Embryonic facial prominence (tissue), 1 donor: ENCODE data around the gene ARID4B.
"Not testable (repeated sequence)": the region's sequence is repeated elsewhere in the genome, so short reads cannot be mapped to it uniquely, and the experiment has no call there.

Experiments
- DNase-seq: peaks from one replicate; pipeline ENCODE4 v3.0.0-alpha.2; 2016; ENCODE audit errors: extremely low spot score

Gene ARID4B

DNA sequence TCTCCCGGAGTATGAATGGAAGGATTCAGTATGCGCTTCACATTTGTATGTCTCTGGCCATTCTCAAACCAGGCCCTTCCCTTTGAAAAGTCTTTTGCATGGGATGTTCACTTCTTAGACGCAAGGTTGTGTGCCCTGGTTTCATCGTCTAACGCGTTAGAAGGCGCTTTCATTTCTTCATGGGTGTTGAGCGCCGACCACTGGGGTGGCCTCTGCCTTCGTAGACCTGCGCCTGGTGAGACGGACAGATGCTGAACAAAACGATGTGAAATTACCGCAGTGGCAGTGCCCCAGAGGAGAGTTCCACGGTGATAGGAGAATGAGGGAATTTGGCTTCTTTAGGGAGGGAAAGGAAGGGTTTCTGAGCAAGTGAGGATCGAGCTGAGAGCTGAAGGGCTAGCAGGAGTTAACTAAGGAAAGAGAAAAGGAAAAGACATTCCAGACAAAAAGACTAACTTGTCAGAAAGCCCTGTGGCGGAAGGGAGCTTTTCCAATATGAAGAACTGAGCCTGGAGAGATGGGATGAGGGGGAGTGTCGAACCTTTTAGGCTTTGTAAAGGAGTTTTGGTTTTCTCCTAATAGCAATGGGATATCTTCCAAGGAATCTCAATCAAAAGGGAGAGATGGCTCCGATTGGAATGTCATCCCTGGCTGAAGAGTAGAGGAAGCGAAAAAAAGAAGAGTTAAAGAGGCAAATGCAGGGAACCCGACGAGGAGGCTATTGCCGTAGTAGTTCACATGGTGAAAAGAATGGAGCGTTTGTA, 1.3 kb upstream of the ARID4B start:
- no peak for DNase-seq

DNA sequence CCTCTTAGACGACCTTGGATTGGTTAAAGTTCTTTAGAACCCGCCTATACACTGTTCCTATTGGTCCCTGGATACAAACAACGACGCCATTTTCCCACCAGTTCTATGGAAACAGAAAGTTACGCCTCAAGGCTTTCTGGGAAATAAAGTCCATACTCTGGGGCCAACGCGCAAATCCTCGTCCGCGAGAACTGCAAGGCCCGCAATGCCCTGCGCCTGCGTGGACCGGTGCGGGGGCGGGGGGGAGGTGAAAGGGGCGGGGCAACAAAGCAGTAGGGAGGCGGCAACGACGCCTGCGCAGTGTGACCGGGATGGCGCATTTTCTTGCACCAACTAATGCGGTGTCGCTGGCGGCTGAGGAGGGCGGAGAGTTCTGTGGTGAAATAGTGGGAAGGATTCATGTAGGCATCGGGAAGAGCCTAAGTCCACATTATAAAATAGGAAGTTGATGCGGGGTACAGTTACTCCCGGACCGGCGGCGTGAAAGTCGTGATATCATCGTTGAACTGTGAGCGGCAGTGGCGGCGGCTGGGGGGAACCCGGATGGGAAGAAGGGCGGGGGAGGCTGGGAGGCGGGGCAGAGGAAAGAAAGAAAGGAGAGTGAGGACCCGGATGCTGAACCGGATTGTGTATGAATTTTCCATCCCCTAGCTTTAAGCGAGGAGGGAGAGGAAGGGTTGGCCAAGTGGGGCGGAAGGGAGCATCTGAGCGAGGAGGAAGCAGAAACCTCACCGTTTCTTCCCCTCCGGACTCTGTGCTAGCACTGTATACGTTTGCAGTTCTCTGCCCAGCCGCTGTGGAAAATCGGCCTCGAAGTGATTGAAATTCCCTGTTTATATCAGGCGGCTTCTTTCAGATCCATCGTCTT, 526 bp upstream of the ARID4B start, which contains the start of gene GGPS1:
Gene GGPS1 (plus strand): TSS at position 300 of the 868 bp plus-strand sequence. CDS start 6,695 bp downstream, outside the sequence.
- peak; percentile 100 for DNase-seq

DNA sequence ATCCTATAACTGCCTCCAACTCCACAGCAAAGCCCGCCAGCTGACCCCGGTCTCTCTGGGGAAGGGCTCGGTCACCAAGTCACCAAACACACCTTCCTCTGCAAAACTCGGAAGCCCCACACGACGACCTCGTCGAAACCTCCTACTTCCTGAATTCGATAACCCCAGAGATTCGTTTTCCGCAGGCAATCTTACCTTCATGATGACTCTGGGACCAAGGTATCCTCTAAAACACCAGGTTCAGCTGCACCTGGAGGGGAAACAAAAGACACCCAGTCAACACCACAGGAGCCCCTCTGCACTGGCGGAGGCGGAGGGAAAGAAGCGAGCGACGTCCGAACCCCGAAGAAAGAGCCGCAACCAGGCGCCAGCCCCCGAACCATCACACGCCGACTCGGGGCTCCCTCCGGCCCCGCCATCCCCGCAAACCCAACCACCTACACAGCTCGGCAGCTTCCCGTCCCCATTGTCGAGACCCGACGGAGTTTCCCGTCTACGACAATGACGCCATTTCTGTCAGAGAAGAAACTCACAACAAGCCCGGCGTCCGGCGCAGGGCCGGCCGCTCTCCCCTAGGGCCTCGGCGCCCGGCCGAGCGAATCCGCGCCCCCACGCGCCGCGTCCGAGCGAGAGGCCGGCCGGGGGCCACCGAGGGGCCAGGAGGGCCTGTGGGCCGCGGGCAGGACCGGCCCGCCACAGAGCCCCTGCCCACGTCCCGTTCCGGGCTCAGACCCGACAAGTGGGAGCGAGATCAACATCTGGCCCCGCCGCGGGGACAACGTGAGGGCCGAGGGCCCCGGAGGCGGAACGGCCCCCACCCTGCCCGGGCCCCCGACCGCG, 1.0 kb downstream of the ARID4B start:
- peak; percentile 98 for DNase-seq

DNA sequence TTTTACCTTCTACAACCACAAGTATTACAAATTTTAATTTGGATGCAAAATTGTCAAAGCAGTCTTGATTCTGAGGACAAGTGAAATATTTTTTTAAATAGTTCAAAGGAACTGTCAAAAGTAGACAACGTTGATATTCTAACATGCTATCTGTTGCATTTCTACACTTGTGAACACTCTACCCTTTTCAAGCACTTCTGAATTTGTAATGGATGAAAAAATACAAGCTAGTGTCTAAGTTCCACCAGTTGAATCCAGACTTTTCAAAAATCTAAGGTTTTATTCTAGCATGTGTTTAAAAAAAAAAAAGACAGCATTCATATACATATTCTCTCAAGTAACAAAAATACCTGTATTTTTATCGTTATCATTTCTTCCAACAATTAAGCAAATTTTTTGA, 2.1 kb downstream of the ARID4B start:
- no peak for DNase-seq

DNA sequence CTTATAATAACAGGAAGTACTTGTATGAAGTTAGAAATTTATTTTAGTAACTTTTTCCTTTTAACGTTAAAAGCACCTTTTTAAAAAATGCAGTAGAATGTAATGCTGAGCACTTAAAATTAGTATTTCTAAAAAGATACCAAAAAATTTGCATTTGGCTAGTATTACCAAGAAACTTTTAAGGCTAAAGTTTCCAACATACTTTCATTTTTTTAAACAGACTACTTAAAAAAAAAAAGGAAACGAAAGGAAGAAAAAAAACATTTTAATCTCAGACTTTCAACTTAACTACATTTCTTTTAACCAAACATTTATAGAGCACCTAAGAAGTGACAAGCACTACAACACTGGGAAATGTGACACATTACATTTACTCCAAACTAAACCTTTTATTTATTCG, 2.8 kb downstream of the ARID4B start:
- no peak for DNase-seq

DNA sequence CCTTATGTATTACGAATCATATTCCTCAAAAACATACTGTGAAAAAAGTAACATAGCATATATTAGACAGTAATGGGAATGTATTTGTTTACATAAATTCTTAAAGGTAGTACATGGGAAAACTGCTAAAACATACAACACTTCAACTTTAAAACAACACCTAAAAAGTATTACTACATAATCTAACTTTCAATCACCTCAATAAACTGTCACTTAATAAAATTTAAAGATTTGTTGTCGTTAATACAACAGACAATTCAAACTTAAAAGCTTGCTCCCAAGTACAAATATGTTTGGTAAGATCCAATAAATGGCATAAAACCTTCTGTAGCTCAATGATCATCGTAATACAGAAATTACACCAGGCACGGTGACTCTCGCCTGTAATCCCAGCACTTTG, 3.7 kb downstream of the ARID4B start:
- DNase-seq, result no peak

DNA sequence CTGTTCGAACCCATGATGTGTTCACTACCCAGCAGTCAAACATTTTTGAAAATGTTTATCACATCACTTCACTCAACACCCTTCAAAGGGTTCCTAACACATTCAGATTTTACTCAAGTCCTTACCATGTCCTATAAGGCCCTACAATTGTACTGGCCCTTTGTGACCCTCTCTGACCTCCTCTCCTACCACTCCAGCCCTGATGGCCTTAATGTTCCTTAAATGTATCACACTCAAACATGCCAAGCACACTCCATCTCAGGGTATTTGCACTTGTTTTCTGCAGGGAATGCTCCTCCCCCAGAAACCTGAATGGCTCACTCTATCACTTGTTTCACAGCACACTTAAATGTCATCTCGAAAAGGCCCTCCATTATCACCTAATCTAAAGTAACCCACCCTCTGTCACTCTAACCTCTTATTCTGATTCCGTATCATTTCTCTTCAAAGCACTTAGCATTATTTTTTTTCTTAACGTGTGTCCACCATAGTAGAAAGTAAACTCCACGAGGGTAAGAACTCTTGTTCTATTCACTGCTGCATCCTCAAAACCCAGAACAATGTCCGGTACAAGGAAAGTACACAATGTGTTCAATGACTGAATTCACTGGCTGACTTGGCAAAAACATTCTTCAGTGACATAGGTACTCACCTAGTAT, 7.3 kb downstream of the ARID4B start:
- DNase-seq, result no peak

DNA sequence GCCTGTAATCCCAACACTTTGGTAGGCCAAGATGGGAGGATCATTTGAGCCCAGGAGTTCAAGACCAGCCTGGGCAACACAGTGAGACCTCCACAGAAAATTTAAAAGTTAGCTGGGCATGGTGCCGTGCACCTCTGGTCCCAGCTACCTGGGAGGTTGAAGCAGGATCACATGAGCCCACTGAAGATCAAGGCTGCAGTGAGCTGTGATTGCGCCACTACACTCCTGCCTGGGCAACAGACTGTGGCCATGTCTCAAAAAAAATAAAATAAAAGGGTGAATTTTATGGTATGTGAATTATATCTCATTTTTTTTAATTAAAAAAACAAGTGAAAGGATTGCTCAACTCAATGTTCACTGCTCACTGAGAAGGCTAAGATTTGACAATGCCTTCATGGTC, 8.7 kb downstream of the ARID4B start:
- no peak for DNase-seq

DNA sequence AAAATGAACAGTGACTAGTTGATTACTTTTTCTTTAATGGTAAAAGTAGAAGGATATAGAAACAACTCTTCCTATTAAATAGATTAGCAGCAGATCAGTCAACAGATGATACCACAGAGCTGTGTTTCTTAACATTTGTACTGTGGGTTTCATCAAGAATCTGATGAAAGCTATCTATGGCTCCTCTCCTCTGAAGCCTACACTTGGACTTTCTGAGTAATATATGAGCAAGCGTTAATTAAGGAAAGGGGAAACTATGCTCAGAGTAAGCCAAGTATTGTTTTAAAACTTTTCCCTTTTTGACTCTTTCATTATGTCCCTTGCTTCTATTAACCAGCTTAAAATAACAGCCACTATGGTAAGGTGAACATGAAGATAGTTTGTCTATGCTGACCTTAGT, 10.8 kb downstream of the ARID4B start:
- no peak for DNase-seq

DNA sequence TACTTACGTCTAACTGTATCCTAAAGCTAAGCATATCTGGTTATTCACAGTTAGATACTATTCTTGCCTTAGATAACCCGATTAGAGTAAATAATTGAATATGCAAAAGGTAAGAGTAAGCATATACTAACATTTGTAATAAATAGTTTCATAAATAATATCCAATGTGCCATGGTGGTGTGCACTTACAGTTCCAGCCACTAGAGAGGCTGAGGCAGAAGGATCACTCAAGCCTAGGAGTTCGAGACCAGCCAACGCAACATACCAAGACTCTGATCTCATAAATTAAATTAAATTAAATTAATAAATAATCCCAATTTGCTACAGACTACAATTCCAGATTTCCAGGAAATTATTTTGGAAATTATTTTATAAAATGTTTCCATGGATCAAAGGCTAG, 12.2 kb downstream of the ARID4B start:
- no peak for DNase-seq

DNA sequence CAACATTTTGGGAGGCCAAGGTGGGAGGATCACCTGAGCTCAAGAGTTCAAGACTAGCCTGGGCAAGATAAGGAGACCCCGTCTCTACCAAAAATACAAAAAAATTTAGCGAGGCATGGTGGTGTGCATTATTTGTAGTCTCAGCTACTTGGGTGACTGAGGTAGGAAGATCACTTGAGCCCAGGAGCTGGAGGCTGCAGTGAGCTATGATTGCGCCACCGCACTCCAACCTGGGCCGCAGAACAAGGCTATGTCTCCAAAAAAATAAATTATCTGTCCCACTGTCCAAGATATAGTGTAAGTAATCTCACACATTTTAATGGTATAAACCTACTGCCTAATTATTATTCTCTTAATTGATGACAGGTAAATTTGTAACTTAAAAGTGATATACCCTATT, 12.8 kb downstream of the ARID4B start:
- DNase-seq, result no peak

DNA sequence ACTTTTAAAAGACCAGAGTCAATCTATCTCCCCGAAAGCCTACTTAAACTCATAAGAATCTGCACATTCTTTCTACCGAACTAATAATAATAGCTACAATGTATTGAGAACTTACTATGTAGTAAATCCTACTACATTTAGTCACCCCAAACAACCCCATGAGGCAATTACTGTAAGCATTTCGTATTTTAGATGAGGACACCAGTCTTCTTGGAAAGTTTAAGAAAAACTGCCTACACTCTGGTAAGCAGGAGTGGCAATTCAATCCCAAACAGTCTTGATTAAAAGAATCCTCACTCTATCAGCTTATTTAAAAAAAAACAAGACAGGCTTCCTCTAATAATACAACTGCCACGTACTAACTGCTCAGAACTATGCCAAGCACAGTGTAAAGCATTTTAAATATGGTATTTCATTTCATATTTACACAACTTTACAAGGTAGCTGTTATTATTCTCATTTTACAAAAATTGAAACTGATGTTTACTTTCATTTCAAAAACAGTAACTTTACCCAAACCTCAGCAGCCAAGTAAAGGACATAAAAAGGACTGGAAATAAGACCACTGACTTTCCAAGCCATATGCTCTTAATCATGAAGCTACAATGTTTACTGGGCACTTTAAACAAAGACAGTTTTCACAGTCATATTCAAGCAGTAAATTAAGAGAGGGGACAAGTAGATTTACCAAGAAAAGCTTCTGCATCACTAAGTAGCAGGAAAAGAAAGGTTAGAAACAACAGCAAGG, 13.9 kb downstream of the ARID4B start:
- no peak for DNase-seq

DNA sequence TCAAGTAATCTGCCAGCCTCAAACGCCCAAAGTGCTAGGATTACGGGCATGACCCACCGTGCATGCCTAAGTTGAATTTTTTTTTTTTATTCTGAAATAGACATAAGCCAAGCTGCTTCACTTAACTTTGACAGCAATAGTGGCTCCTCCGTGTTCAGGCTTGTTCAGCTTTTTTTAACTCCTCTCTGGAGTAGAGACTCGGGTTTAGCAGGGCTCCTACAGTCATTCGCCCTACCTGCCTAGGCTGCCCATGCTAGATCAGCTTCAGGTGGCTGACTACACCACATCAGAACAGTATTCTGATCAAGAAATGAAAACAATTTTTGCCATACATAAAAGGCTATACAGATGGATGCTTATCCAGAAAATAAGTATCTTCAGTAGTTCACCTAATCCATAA, 14.7 kb downstream of the ARID4B start:
- no peak for DNase-seq

DNA sequence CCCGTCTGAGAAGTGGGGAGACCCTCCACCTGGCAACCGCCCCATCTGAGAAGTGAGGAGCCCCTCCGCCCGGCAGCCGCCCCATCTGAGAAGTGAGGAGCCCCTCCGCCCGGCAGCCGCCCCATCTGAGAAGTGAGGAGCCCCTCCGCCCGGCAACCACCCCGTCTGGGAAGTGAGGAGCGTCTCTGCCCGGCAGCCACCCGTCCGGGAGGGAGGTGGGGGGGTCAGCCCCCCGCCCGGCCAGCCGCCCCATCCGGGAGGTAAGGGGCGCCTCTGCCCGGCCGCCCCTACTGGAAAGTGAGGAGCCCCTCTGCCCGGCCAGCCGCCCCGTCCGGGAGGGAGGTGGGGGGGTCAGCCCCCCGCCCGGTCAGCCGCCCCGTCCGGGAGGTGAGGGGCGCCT, 18.8 kb downstream of the ARID4B start:
- DNase-seq, result not testable (repeated sequence)

DNA sequence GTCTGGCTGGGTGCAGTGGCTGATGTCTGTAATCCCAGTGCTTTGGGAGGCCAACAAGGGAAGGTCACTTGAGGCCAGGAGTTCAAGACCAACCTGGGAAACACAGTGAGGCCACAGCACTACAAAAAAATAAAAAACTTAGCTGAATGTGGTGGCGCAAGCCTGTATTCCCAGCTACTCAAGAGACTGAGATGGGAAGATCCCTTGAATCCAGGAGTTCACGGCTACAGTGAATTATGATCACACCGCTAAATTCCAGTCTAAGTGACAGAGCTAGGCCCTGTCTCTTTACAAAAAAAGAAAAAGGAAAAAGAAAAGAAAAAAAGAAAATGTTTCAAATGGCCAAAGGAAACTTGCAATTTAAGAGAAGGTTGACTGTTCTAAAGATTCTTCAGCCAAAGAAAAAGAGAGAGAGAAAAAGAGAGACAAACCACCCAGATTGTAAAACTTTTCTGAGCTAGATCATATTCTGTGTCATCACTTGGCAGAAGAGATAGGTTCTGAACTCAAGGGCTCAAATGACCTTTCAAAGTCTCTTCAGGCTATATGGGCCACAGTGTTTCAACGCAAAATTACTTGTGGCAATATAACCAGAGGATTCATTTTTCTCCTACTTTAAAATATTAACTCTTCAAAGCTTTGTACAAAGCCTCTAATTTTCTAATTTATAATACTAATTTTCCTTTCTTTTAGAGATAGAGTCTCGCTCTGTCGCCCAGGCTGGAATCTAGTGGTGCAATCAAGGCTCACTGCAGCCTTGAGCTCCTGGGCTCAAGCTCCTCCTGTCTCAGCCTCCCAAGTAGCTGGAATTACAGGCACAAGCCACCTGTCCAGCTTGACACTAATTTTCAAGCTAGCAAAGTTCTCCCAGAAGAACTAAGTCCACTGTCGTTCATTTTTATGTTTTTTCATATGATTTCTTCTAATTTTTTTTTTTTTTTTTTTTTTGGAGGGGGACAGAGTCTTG, 20.5 kb downstream of the ARID4B start:
- no peak for DNase-seq

DNA sequence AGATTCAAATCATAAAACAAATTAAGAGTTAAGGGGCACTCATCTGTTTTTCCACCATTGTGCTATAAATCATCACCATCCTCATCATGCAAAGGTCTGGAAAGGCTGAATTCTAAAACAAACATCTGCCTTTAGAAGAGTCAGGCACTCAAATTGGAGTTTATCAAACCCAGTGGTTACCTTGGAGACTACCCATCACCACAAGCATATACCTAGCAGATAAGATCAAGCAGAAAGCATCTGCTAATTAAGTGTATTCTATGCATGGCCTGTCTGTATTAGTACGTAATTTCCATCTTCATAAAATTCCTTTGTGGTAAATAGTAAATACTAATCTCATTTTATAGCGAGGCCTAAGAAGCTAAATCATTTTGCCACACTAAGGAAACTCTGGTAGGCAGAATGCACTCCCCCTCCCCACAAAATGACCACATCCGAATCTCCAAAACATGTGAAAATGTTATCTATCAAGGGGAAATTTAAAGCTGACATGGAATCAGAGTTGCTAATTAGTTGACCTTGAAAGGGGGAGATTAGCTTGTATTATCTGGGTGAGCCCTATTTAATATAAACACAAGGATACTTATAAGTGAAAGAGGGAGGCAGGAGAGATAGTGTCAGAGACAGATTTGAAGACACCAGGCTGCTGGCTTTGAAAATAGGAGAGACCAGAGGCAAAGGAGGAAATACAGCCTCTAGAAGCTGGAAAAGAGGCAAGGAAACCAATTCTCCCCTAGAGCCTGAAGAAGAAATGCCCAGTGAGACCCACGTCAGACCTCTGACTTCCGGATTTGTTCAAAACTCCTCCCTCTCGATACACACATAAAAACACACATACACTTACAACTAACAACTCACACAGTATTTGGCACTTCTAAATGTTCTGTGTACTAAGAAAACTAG, 23.2 kb downstream of the ARID4B start:
- DNase-seq, result no peak

DNA sequence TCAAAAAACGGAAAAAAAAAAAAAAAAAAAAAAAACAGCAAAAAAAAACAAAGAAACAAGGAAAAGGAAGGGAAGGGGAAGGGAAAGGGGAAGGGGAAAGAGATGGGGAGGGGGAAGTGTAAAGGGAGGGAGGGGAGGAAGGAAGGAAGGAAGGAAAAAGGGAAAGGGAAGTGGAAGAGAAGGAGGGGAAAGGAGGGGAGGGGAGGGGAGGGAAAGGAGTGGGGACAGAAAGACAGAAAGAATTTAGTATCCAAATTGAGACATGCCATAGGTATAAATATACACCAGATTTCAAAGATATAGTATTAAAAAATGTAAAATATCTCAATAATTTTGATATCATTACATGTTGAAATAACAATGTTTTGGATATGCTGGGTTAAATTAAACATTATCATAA, 25.8 kb downstream of the ARID4B start:
- no peak for DNase-seq

DNA sequence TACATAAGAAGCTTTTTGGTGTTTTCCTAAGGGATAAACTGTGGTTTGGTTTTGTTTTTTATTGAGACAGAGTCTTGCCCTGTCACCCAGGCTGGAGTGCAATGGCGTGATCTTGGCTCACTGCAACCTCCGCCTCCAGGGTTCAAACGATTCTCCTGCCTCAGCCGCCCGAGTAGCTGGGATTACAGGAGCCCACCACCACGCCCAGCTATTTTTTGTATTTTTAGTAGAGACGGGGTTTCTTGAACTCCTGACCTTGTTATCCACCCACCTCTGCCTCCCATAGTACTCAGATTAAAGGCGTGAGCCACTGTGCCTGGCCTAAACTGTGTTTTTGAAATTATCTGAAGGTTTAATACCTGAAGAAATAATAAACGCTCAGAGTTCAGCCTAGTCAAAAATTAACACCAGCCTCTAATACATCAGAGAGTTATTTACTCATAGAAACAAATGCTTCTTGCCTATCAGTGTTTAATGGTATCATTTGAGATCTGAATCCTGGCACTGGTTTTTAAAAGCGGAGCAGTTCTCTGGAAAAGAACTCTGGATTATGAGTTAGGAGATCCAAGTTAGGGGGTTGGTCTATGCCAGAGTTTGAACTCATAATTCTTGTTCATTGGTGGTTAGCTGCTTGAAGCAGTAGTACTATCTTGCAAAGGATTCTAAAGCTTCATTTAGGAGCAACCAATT, 28.7 kb downstream of the ARID4B start:
- DNase-seq, result no peak
